DND-41 (cell line): ENCODE data around the gene TAS2R20.
"Not testable (repeated sequence)": the region's sequence is repeated elsewhere in the genome, so short reads cannot be mapped to it uniquely, and the experiment has no call there.

Experiments used
- ATAC-seq: fragments of 200-7000 bp; cut with Tn5 transposase; 3 replicates; pipeline ENCODE4 v1.9.1; 2021; ENCODE audit warnings: low read depth; ENCODE audit not compliant: insufficient read depth
- DNase-seq: peaks from one replicate; pipeline ENCODE4 v3.0.0-alpha.2; 2020
- H2AFZ ChIP-seq: 2 replicates; pipeline ENCODE4 v1.6.0; 2012; ENCODE audit warnings: low read depth, low read length
- H3K27ac ChIP-seq: 2 replicates; pipeline ENCODE4 v1.5.1; 2012; ENCODE audit warnings: low read length, inconsistent platforms
- H3K27me3 ChIP-seq: fragments of 200-600 bp; sonication (generic); 2 replicates; pipeline ENCODE4 v1.6.0; 2012; ENCODE audit warnings: low read length, mild to moderate bottlenecking, inconsistent platforms; ENCODE audit not compliant: insufficient read depth, poor library complexity
- H3K36me3 ChIP-seq: 2 replicates; pipeline ENCODE4 v1.5.1; 2012; ENCODE audit warnings: low read length, inconsistent platforms; ENCODE audit not compliant: insufficient read depth
- H3K4me1 ChIP-seq: 2 replicates; pipeline ENCODE4 v1.5.1; 2012; ENCODE audit warnings: mild to moderate bottlenecking, low read length; ENCODE audit not compliant: insufficient read depth
- H3K4me2 ChIP-seq: 2 replicates; pipeline ENCODE4 v1.6.0; 2012; ENCODE audit warnings: mild to moderate bottlenecking, moderate library complexity, low read length, inconsistent platforms; ENCODE audit not compliant: insufficient read depth
- H3K4me3 ChIP-seq, 2 experiments: fragments of 200-600 bp in 1 of 2; shearing (Covaris generic) in 1 of 2; 2 replicates each; pipeline ENCODE4 v1.5.1; 2012 to 2016; ENCODE audit warnings: inconsistent platforms in 2 of 2, low read length in 2 of 2, mild to moderate bottlenecking in 2 of 2, low read depth in 1 of 2, moderate library complexity in 1 of 2
- H3K79me2 ChIP-seq: 2 replicates; pipeline ENCODE4 v1.6.0; 2012; ENCODE audit warnings: low read length, inconsistent platforms; ENCODE audit not compliant: insufficient read depth
- H3K9ac ChIP-seq: 2 replicates; pipeline ENCODE4 v1.6.0; 2012; ENCODE audit warnings: low read depth, mild to moderate bottlenecking, inconsistent platforms, low read length, moderate library complexity
- H3K9me3 ChIP-seq: 2 replicates; pipeline ENCODE4 v1.5.1; 2012; ENCODE audit warnings: low read length, moderate library complexity, mild to moderate bottlenecking, inconsistent platforms; ENCODE audit not compliant: insufficient read depth, severe bottlenecking
- H4K20me1 ChIP-seq: 2 replicates; pipeline ENCODE4 v1.6.0; 2012; ENCODE audit warnings: low read length; ENCODE audit not compliant: insufficient read depth
- EZH2 ChIP-seq: IDR thresholded peaks from 3 replicates; pipeline ENCODE4 v1.6.1; 2012; ENCODE audit warnings: borderline replicate concordance, low read depth, mild to moderate bottlenecking, moderate library complexity, low read length, inconsistent platforms; ENCODE audit not compliant: severe bottlenecking
- TF ChIP-seq, protein P1 (sequence below): IDR thresholded peaks from 2 replicates; pipeline ENCODE4 v1.5.1; 2012; ENCODE audit warnings: borderline replicate concordance, low read length, moderate library complexity, mild to moderate bottlenecking; ENCODE audit not compliant: poor library complexity, severe bottlenecking; ENCODE audit errors: extremely low read depth

TAS2R20 gene

DNA sequence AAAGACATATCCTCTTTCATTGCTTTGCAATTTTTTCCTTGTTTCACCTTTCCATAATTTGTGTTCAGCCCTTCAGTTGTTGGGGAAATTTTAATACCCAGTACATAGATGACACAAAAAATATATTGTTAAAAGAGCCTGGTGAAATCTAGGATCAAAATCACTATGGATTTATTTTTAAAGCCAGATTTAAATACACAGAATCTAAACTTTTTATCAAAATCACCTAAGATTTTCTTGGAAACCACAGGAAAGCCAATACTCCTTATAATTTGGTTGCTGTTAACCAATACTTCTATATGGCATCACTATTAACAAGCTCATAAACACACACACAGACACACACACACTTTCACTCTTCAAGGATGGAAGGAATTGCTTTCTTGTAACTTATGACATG is at the start of gene TAS2R20:
Gene TAS2R20 (minus strand): TSS at position 101 of the 400 bp plus-strand sequence. CDS start 429 bp downstream, outside the sequence.
- Histone ChIP-seq H3K27me3 (no peaks in the 10 kb centered on the region), H3K36me3 (peaks cover 14% of the 10 kb centered on the region; the same call in 1 of the 2 replicates), H3K4me2 (no peak within 1 kb of the TSS), H3K4me3 (no peak within 1 kb of the TSS), H2AFZ (no peak within 1 kb of the TSS), H3K27ac (no peak within 1 kb of the TSS), H4K20me1 (no peaks in the 10 kb centered on the region), H3K9ac (no peak within 1 kb of the TSS), H3K4me1 (no peaks in the 10 kb centered on the region), H3K79me2 (0 out of 2 replicates have a peak, but pooled peaks cover 2% of the 10 kb centered on the region), H3K9me3 (peaks cover 3% of the 10 kb centered on the region)
- no peak for ATAC-seq
- no peak for TF ChIP-seq EZH2
- TF ChIP-seq, protein P1, sequence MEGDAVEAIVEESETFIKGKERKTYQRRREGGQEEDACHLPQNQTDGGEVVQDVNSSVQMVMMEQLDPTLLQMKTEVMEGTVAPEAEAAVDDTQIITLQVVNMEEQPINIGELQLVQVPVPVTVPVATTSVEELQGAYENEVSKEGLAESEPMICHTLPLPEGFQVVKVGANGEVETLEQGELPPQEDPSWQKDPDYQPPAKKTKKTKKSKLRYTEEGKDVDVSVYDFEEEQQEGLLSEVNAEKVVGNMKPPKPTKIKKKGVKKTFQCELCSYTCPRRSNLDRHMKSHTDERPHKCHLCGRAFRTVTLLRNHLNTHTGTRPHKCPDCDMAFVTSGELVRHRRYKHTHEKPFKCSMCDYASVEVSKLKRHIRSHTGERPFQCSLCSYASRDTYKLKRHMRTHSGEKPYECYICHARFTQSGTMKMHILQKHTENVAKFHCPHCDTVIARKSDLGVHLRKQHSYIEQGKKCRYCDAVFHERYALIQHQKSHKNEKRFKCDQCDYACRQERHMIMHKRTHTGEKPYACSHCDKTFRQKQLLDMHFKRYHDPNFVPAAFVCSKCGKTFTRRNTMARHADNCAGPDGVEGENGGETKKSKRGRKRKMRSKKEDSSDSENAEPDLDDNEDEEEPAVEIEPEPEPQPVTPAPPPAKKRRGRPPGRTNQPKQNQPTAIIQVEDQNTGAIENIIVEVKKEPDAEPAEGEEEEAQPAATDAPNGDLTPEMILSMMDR: no peak
- no peak for DNase-seq

GRCh38 chr12:11041366-11041765 is 43.3 kb upstream of the TAS2R20 start:
- H4K20me1 ChIP-seq, H3K27ac ChIP-seq, H3K9me3 ChIP-seq, H2AFZ ChIP-seq, DNase-seq, H3K27me3 ChIP-seq, H3K4me3 ChIP-seq, H3K9ac ChIP-seq, H3K4me1 ChIP-seq, H3K4me2 ChIP-seq, ATAC-seq: not testable (repeated sequence)
- Histone ChIP-seq H3K79me2 (peaks cover 32% of the 10 kb centered on the region; the same call in 1 of the 2 replicates), H3K36me3 (peaks cover 31% of the 10 kb centered on the region)

- no peak overlapping the region for H2AFZ ChIP-seq
Measured at GRCh38 chr12:11040162-11040561, 42.1 kb upstream of the TAS2R20 start.

DNA sequence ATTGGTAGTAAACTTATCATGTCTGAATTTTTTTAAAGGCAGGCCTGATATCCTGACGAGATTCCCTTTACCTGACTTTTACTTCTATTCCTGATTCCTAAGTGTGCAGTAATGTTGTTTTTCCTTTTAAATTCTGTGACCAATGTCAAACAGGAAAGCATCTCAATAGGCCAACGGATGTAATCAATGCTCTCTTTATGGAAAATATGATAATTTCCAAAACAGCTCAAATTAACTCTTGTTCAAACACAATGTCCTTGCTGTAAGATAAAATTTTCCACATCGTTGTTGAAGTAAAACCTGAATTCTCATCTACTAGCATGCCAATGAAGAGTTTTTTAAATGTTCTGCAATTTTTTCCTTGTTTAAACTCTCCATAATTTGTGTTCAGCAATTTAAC is 41.1 kb upstream of the TAS2R20 start:
- Histone ChIP-seq H3K36me3 (peaks cover 15% of the 10 kb centered on the region; the same call in 1 of the 2 replicates), H3K27me3 (no peaks in the 10 kb centered on the region), H3K9me3 (no peaks in the 10 kb centered on the region), H3K4me2 (no peak overlapping the region), H3K4me3 (no peak overlapping the region), H3K79me2 (peaks cover 32% of the 10 kb centered on the region; the same call in 1 of the 2 replicates), H4K20me1 (no peaks in the 10 kb centered on the region), H3K4me1 (no peaks in the 10 kb centered on the region), H3K27ac (no peak overlapping the region), H2AFZ (no peak overlapping the region), H3K9ac (no peak overlapping the region)
- TF ChIP-seq, protein P1: no peak
- no peak for TF ChIP-seq EZH2
- ATAC-seq: no peak
- no peak for DNase-seq

More at GRCh38 chr12:11040162-11040561, 42.1 kb upstream of the TAS2R20 start:
- Histone ChIP-seq H3K4me1 (no peaks in the 10 kb centered on the region), H3K79me2 (peaks cover 32% of the 10 kb centered on the region; the same call in 1 of the 2 replicates), H3K4me2 (no peak overlapping the region), H3K27ac (no peak overlapping the region), H3K9me3 (no peaks in the 10 kb centered on the region), H3K4me3 (no peak overlapping the region), H3K27me3 (no peaks in the 10 kb centered on the region), H3K36me3 (peaks cover 24% of the 10 kb centered on the region; the same call in 1 of the 2 replicates), H3K9ac (no peak overlapping the region), H4K20me1 (no peaks in the 10 kb centered on the region)
- ATAC-seq: no peak
- no peak for DNase-seq
- TF ChIP-seq, protein P1: no peak
- no peak for TF ChIP-seq EZH2

GRCh38 chr12:11033959-11034358 is 35.9 kb upstream of the TAS2R20 start:
- ATAC-seq, H3K4me2 ChIP-seq: not testable (repeated sequence)

More at GRCh38 chr12:11033959-11034358, 35.9 kb upstream of the TAS2R20 start:
- not testable (repeated sequence) for H3K27me3 ChIP-seq, H3K36me3 ChIP-seq, H3K79me2 ChIP-seq, DNase-seq, H3K9ac ChIP-seq, H3K27ac ChIP-seq, H3K4me1 ChIP-seq, H2AFZ ChIP-seq, H4K20me1 ChIP-seq, H3K4me3 ChIP-seq, H3K9me3 ChIP-seq
